Lower leg skin (tissue), 3 donors: ENCODE data around the gene GGA1.

Source experiments
- CTCF ChIP-seq, 3 donors: fragments of 450-650 bp; IDR thresholded peaks; one replicate each; pipeline ENCODE4 v1.5.1; 2016; ENCODE audit warnings: antibody characterized with exemption in 3 of 3, mild to moderate bottlenecking in 3 of 3, moderate library complexity in 2 of 3
- POLR2A ChIP-seq, 2 donors: fragments of 450-650 bp; IDR thresholded peaks; one replicate each; pipeline ENCODE4 v1.6.1; 2016 to 2017; ENCODE audit warnings: antibody characterized with exemption in 2 of 2, mild to moderate bottlenecking in 1 of 2, moderate library complexity in 1 of 2

- TF ChIP-seq CTCF (IDR thresholded peaks at IDR 0.05) (no peak), POLR2A (IDR thresholded peaks at IDR 0.05) (no peak)
Measured at GRCh38 chr22:37601540-37602442, 6.8 kb upstream of the GGA1 start.
